ENCODE measurements around the gene APPL2.

APPL2 gene

GRCh38 chr12:105235732-105236476, at the start of gene APPL2:
APPL2 (minus strand) TSS chr12:105236174; CDS start chr12:105236012, 162 bp downstream.
- peak; percentile 75 for DNase-seq
- H3K27me3 ChIP-seq (replicated peaks): no peaks in the 10 kb centered on the region
- in situ Hi-C loops (cut with HindIII; ENCODE audit: low pct_ligation_motif_present, low sequenced_read_pairs): no loop called here
- peak within 1 kb of the TSS; percentile 62 for H3K4me3 ChIP-seq (ENCODE audit: low read depth, low read length)
- TF ChIP-seq, protein P1, sequence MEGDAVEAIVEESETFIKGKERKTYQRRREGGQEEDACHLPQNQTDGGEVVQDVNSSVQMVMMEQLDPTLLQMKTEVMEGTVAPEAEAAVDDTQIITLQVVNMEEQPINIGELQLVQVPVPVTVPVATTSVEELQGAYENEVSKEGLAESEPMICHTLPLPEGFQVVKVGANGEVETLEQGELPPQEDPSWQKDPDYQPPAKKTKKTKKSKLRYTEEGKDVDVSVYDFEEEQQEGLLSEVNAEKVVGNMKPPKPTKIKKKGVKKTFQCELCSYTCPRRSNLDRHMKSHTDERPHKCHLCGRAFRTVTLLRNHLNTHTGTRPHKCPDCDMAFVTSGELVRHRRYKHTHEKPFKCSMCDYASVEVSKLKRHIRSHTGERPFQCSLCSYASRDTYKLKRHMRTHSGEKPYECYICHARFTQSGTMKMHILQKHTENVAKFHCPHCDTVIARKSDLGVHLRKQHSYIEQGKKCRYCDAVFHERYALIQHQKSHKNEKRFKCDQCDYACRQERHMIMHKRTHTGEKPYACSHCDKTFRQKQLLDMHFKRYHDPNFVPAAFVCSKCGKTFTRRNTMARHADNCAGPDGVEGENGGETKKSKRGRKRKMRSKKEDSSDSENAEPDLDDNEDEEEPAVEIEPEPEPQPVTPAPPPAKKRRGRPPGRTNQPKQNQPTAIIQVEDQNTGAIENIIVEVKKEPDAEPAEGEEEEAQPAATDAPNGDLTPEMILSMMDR (IDR thresholded peaks at IDR 0.05; ENCODE audit: low read depth, low read length, missing control alignments): no peak
- H3K27ac ChIP-seq: peak within 1 kb of the TSS; percentile 84
- no peaks in the 10 kb centered on the region for H3K36me3 ChIP-seq (replicated peaks)

- TF ChIP-seq, protein P1 (IDR thresholded peaks at IDR 0.05; ENCODE audit: low read depth, low read length, missing control alignments): no peak
- in situ Hi-C loops (cut with HindIII; ENCODE audit: low pct_ligation_motif_present, low sequenced_read_pairs): no loop called here
- Histone ChIP-seq H3K4me3 (ENCODE audit: low read depth, low read length) (no peak overlapping the region), H3K27ac (no peak overlapping the region), H3K27me3 (replicated peaks) (no peaks in the 10 kb centered on the region), H3K36me3 (replicated peaks) (no peaks in the 10 kb centered on the region)
- DNase-seq: no peak
Observed at GRCh38 chr12:105285378-105285777, 49.4 kb upstream of the APPL2 start.

DNA sequence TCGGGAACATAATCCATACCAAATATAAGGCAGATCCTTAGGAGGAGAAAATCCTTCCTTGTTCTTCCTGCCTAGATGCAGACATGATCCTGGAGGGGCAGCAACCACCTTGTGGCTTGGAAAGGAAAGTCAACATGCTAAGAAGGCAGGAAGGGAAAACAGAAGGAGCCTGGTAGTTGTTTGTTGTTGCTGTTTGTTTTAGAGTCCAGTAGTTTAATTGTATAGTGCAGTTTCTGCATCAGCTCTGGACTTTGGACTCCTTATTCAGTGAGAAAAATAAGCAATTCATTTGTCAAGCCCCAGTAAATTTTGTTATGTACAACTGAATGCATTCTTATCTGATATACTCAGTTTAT, 45.7 kb upstream of the APPL2 start:
- Histone ChIP-seq H3K36me3 (replicated peaks) (no peaks in the 10 kb centered on the region), H3K4me3 (ENCODE audit: low read depth, low read length) (no peak overlapping the region), H3K27me3 (replicated peaks) (no peaks in the 10 kb centered on the region), H3K27ac (no peak overlapping the region)
- in situ Hi-C loops (cut with HindIII; ENCODE audit: low pct_ligation_motif_present, low sequenced_read_pairs): no loop called here
- TF ChIP-seq, protein P1 (IDR thresholded peaks at IDR 0.05; ENCODE audit: low read depth, low read length, missing control alignments): peak; percentile 23
- DNase-seq: no peak

DNA sequence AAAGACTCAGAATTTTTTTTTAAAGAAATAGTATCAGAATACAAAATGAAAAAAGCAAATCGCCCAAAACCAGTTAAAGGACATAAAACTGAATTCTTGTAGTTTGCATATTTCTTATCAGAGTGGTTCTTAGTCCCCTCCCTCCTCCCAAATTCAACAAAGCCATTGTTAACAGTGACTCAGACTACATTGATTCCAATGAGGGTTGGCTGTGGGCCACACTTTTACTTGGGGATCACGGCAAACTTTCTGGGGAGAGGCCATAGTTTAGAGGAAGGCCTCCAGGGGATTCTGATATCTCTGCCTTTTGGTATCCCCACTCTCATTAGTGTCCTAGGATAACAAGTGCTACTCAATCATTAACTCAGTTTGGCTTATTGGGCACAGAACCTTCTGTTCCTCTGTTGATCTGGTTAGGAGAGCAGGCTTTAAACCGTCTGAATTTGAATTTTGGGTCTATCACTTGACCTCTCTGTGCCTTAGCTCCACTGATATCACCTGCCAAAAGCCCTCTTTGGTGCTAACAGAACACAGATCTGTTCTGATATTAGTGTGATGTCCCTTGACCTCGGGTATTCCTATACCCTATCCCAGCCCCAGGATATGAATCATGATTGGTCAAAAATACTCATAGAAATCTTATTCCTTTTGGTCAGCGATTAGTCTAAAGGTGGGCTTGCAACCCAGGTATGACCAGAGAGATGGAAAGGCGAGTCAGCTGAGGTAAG, 45.2 kb upstream of the APPL2 start:
- no peak overlapping the region for H3K27ac ChIP-seq

GRCh38 chr12:105279460-105280056, 43.6 kb upstream of the APPL2 start:
- in situ Hi-C loops (cut with HindIII; ENCODE audit: low pct_ligation_motif_present, low sequenced_read_pairs): no loop called here
- Histone ChIP-seq H3K27ac (no peak overlapping the region), H3K27me3 (replicated peaks) (no peaks in the 10 kb centered on the region), H3K4me3 (ENCODE audit: low read depth, low read length) (no peak overlapping the region), H3K36me3 (replicated peaks) (no peaks in the 10 kb centered on the region)
- TF ChIP-seq, protein P1 (IDR thresholded peaks at IDR 0.05; ENCODE audit: low read depth, low read length, missing control alignments): peak; percentile 75
- DNase-seq: peak; percentile 21

More for the DNA sequence above, 45.2 kb upstream of the APPL2 start:
- TF ChIP-seq, protein P1 (IDR thresholded peaks at IDR 0.05; ENCODE audit: low read depth, low read length, missing control alignments): no peak
- DNase-seq: no peak
- Histone ChIP-seq H3K27me3 (replicated peaks) (no peaks in the 10 kb centered on the region), H3K4me3 (ENCODE audit: low read depth, low read length) (no peak overlapping the region), H3K36me3 (replicated peaks) (no peaks in the 10 kb centered on the region)
- in situ Hi-C loops (cut with HindIII; ENCODE audit: low pct_ligation_motif_present, low sequenced_read_pairs): no loop called here

Data from brain microvascular endothelial cell (primary cell).